ENCODE results near the gene SLC25A30. TPM values are rescaled to one million over a fixed set of nuclear protein-coding genes. Genes with fewer than 3 reads are reported as not detected.

SLC25A30 gene, protein sequence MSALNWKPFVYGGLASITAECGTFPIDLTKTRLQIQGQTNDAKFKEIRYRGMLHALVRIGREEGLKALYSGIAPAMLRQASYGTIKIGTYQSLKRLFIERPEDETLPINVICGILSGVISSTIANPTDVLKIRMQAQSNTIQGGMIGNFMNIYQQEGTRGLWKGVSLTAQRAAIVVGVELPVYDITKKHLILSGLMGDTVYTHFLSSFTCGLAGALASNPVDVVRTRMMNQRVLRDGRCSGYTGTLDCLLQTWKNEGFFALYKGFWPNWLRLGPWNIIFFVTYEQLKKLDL
- polyA plus RNA-seq (ENCODE audit: insufficient read length in 3 of 3) = 10 to 100 TPM; 19.6 to 29.3 (median 26.5) TPM
- long read RNA-seq, donor 1 = 0 reads
- long read RNA-seq, donor 2, partial matches to known transcripts = 0 of 1 reads
- long read RNA-seq, donor 2, other reads (novel, unspliced or antisense) = 0 of 1 reads
- long read RNA-seq, donor 3, transcript SLC25A30-204 (10 exons, 3,670 nt) = major isoform, 6 of 6 reads
- long read RNA-seq, donor 3, partial matches to known transcripts = 0 of 6 reads
- long read RNA-seq, donor 3, other reads (novel, unspliced or antisense) = 0 of 6 reads
- long read RNA-seq, donor 4, partial matches to known transcripts = 0 of 2 reads
- long read RNA-seq, donor 4, other reads (novel, unspliced or antisense) = 0 of 2 reads
- long read RNA-seq, donor 5, partial matches to known transcripts = 0 of 3 reads
- long read RNA-seq, donor 5, other reads (novel, unspliced or antisense) = 0 of 3 reads
- long read RNA-seq, donor 6, transcript SLC25A30-204 (10 exons, 3,670 nt) = major isoform, 6 of 6 reads
- long read RNA-seq, donor 6, partial matches to known transcripts = 0 of 6 reads
- long read RNA-seq, donor 6, other reads (novel, unspliced or antisense) = 0 of 6 reads
- long read RNA-seq, donor 7, transcript SLC25A30-204 (10 exons, 3,670 nt) = major isoform, 6 of 6 reads
- long read RNA-seq, donor 7, partial matches to known transcripts = 0 of 6 reads
- long read RNA-seq, donor 7, other reads (novel, unspliced or antisense) = 0 of 6 reads
- long read RNA-seq, donor 8, partial matches to known transcripts = 0 of 1 reads
- long read RNA-seq, donor 8, other reads (novel, unspliced or antisense) = 0 of 1 reads
- long read RNA-seq, donor 9, partial matches to known transcripts = 0 of 2 reads
- long read RNA-seq, donor 9, other reads (novel, unspliced or antisense) = 0 of 2 reads
- long read RNA-seq, donor 10, partial matches to known transcripts = 0 of 1 reads
- long read RNA-seq, donor 10, other reads (novel, unspliced or antisense) = 0 of 1 reads
- long read RNA-seq, donor 11 = 0 reads
- long read RNA-seq, donor 12, transcript SLC25A30-204 (10 exons, 3,670 nt) = major isoform, 8 of 8 reads
- long read RNA-seq, donor 12, partial matches to known transcripts = 0 of 8 reads
- long read RNA-seq, donor 12, other reads (novel, unspliced or antisense) = 0 of 8 reads
- long read RNA-seq, donor 13, partial matches to known transcripts = 0 of 1 reads
- long read RNA-seq, donor 13, other reads (novel, unspliced or antisense) = 0 of 1 reads
- long read RNA-seq, donor 14 = 0 reads
- long read RNA-seq, donor 15 = 0 reads
- long read RNA-seq, donor 16, transcript SLC25A30-204 (10 exons, 3,670 nt) = major isoform, 8 of 8 reads
- long read RNA-seq, donor 16, partial matches to known transcripts = 0 of 8 reads
- long read RNA-seq, donor 16, other reads (novel, unspliced or antisense) = 0 of 8 reads

DNA sequence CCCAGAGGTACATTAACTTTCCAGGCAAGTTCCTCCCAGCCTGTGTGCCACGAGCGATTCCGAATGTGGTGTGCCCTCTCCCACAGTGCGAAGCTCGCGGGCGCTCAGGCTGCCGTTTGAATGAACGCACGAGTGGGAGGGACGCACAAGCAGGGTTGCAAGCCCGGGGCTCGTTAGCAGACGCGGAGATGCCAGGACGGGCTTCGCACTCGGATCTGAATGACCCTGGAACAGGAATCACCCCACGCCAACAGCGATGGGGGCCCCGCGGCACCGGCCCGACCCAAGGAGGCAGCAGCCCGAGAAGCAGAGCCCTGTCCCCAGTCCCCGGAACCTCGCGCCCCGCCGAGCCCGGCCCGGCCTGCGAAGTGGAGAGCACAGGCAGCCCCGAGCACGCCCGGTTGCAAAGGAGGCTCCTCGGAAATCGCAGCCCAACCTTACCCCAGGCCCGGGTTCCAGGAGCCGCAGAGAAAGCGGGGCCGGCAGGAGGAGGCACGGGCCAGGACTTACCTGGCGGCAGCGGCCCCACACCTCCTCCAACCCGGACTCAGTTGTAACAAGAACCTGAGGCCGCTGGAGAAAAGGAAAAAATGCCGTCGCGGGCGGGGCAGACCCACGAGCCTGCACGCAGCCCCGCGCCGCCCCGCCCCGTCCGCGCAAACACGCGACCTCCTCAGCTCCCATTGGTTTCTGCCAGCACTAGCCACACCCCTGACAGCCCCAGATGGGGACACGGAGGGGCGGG, at the start of gene SLC25A30:
Gene SLC25A30, minus strand, starts transcription at position 584 of the 745 bp plus-strand sequence. CDS start 6,948 bp downstream, outside the sequence.
- DNase-seq = peak; percentile 92

DNA sequence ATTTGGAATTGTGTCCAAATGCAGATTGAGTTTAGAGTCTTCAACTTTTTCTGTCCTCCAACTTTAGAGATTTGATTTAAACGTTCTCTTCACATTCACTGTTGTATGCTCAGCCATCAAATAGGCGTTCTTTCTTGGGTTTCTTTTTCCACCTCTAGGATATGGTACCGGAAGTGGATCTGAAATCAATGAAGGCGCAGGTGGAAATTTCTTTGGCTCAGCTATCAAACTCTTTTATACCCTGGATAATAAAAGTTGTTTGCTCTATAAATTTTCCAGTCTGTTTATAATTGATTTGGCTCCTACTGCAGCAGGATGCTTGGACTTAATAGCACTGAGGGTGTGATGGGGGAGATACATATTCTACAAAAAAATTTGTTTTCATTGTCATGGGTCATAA, 48.2 kb upstream of the SLC25A30 start:
- DNase-seq = no peak

GRCh38 chr13:45464687-45465453, 46.7 kb upstream of the SLC25A30 start, which contains the start of gene COG3:
Gene COG3, plus strand, starts transcription at chr13:45464939. Its CDS starts 98 bp downstream, at chr13:45465037.
- DNase-seq = peak; percentile 96

GRCh38 chr13:45464141-45464686, 46.0 kb upstream of the SLC25A30 start:
- no peak for DNase-seq

GRCh38 chr13:45456196-45456972, 38.2 kb upstream of the SLC25A30 start:
- no peak for DNase-seq

DNA sequence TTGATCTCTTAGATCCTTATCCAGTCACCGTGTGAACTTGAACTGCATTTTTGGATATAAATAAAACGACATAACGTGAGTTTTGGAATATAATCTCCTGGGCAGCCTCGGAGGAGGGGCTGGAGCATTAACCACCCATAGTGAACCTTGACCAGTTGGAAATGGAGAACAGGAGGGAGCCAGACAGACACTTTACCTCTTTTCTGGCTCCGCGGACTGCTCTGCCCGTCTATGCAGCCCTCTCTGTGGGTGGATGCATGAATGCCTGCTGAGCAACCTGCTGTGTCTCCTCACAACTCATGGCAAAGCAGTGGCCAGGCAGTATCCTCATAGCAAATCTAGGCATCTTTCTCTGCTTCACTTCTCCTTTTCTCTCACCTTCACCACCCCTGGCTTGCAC, 36.0 kb upstream of the SLC25A30 start:
- DNase-seq = no peak

- DNase-seq = no peak
These were observed 33.1 kb upstream of the SLC25A30 start for GRCh38 chr13:45451282-45451681.

- DNase-seq = no peak
These were observed 30.9 kb upstream of the SLC25A30 start for GRCh38 chr13:45448965-45449559.

- DNase-seq = no peak
These were observed 29.0 kb upstream of the SLC25A30 start for GRCh38 chr13:45447050-45447661.

DNA sequence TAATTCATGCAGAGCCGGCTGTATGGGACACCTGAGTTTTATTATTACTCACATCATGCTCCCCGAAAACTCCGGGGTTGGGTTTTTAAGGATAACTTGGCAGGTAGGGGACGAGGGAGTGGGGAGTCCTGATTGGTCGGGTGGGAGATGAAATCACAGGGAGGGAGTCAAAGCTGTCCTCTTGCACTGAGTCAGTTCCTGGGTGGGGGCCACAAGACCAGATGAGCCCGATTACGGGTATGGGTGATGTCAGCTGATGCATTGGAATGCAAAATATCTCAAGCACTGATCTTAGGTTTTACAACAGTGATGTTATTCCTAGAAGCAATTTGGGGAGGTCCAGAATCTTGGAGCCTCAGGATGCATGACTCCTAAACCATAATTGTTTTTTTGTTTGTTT, 28.0 kb upstream of the SLC25A30 start:
- DNase-seq = no peak

DNA sequence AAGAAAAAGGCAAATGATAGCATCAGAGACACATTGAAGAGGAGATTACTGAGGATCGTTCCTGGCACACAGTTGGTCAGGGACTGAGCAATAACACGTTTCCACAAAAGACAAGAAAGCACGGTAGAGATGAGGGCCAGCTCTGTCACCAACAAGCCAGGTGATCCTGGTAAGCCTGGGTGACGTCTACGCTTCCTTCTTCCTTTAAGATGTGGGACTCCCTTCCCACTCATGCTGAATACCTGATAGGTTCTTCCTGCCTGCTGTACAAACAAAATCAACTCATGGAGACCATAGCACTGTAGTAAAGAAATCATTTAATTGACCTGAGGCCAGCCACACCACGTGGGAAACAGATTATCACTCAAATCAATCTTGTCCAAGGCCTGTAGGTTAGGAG, 26.9 kb upstream of the SLC25A30 start:
- no peak for DNase-seq

- no peak for DNase-seq
These were observed 23.5 kb upstream of the SLC25A30 start for GRCh38 chr13:45441633-45442032.

DNA sequence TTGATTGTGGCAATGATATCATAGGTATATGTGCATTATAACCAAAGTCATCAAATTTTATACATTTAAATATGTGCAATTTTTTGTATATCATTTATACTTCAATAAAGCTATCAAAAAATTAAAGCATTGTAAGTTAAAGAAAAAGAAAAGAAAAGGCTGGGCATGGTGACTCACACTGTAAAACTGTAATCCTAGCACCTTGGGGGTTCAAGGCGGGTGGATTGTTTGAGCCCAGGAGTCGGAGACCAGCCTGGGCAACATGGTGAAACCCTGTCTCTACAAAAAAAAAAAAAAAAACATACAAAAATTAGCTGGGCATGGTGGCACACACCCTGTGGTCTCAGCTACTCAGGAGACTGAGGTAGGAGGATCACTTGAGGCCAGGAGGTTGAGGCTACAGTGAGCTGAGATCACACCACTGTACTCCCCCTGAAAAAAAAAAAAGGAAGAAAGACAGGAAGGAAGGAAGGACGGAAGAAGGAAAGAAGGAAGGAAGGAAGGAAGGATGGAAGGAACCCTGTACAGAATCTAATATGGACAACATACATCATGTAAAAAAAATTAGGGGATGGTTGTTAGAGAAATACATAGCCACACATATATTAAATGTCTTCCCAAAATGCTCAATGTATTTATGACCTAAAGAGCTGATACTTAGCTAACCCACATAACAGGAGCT, 21.7 kb upstream of the SLC25A30 start:
- DNase-seq = no peak

DNA sequence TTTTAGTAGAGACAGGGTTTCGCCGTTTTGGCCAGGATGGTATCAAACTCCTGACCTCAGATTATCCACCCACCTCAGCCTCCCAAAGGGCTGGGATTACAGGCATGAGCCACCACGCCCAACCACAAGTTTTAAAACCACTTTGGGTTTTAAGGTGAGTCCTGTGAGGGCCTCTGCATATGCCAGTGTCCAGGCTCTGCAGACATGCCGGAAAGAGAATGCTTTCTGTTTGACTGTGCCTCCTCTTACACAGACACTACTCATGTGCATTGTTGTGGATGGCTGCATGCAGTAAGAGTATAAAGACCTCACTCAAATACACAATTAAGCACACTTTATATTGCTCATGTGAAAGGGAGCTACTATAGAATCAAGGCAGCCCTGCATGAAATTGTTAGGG, 20.8 kb upstream of the SLC25A30 start:
- no peak for DNase-seq

GRCh38 chr13:45437947-45438346, 19.8 kb upstream of the SLC25A30 start:
- DNase-seq = no peak

DNA sequence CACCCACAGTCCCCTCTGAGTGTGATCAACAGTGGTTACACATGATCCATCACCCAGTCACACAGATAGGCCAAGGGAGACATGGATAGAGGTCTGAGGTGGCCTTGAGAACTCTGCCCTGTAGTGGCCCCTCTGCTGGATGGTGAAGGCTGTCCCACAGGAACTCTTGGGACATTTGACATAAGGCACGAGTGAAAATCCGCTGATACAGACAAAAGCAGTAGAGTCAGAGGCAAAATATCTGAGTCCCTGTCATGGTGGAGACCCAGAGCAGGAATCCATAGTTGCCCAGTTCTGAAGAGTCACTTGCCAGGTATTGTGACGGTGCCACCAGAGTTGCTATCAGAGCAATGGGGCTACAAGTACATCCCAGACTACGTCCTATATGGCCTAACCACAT, 18.8 kb upstream of the SLC25A30 start:
- no peak for DNase-seq

DNA sequence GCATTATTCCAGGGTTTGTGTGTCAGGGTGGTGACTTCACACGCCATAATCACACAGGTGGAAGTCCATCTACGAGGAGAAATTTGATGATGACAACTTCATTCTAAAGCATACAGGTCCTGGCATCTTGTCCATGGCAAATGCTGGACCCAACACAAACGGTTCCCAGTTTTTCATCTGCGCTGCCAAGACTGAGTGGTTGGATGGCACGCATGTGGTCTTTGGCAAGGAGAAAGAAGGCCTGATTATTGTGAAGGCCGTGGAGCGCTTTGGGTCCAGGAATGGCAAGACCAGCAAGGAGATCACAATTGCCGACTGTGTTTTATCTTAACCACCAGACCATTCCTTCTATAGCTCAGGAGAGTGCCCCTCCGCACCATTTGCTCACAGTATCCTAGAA, 18.2 kb upstream of the SLC25A30 start:
- DNase-seq = no peak
